Measurements from ENCODE around the gene PRRG2. TPM values are rescaled to one million over a fixed set of nuclear protein-coding genes. Genes with fewer than 3 reads are reported as not detected.

The PRRG2 gene
- total and polyA plus RNA-seq, 7 experiments from 2014 or later, result 0.30 to 2.9 (median 0.54) TPM; not detected in 1

DNA sequence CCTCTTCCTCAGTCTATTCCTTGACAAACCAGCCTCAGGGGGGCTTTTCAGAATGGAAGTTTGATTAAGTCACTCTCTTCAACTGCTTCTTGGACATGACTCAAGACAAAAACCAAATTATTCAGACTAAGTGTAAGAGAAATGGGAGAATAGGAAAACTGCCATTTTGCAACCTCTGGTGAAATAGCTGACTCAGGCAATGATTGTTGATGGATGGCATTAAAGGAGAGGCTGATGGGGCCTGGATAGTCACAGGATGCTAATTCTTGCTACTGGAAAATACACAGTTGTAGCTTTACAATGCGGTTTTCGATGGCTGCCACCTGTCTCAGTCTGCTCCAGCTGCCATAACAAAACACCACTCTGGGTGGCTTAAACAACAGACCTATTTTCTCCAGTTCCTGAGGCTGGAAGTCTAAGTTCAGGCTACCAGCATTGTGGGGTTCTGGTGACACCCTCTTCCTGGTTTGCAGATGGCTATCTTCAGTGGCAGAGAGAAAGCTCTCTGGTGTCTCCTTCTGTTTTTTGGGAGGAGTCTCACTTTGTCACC is 6.8 kb upstream of the PRRG2 start:
- Histone ChIP-seq H3K4me1 (ENCODE audit: control insufficient read depth in 2 of 2, insufficient read depth in 2 of 2, low read length in 2 of 2) (peaks cover 15 to 36% of the 10 kb centered on the region in 2 donors), H3K27me3 (ENCODE audit: control insufficient read depth in 2 of 2, insufficient read depth in 2 of 2, low read length in 2 of 2) (no peaks in the 10 kb centered on the region), H3K36me3 (ENCODE audit: control insufficient read depth in 2 of 3, insufficient read depth in 3 of 3, low read length in 3 of 3) (peaks cover 0 to 32% (median 15%) of the 10 kb centered on the region in 3 experiments), H3K27ac (ENCODE audit: low read depth, low read length) (no peak overlapping the region), H3K4me3 (ENCODE audit: low read length) (no peak overlapping the region), H3K9me3 (ENCODE audit: control insufficient read depth in 2 of 3, low read length in 3 of 3) (no peaks in the 10 kb centered on the region)
- CTCF ChIA-PET, result interaction anchor here (0.5 to 8.3 kb wide), 5 partner anchors 24 to 459 kb away, joined by 3 to 314 read pairs (median 3); no protein-coding TSS in a partner anchor
- intact Hi-C loops (cut with micrococcal nuclease), result no loop called here
- no peaks in the 10 kb centered on the region for H3K9me3 Mint-ChIP-seq
- DNase-seq, result no peak
- ATAC-seq, result no peak
- H3K4me3 Mint-ChIP-seq, result no peak overlapping the region
- H3K36me3 Mint-ChIP-seq, result peaks cover 0 to 8% (median 0%) of the 10 kb centered on the region in 5 donors
- no peaks in the 10 kb centered on the region for H3K27me3 Mint-ChIP-seq
- H3K4me1 Mint-ChIP-seq, result peaks cover 29 to 71% (median 53%) of the 10 kb centered on the region in 7 donors
- H3K27ac Mint-ChIP-seq, result peak overlapping the region in 5 of 9 donors; percentile 6 to 66 (median 38)
- POLR2A ChIA-PET, result interaction anchor here (1.4 to 21.0 kb wide), 4 partner anchors 11 to 101 kb away, joined by 3 to 687 read pairs (median 62); no protein-coding TSS in a partner anchor

DNA sequence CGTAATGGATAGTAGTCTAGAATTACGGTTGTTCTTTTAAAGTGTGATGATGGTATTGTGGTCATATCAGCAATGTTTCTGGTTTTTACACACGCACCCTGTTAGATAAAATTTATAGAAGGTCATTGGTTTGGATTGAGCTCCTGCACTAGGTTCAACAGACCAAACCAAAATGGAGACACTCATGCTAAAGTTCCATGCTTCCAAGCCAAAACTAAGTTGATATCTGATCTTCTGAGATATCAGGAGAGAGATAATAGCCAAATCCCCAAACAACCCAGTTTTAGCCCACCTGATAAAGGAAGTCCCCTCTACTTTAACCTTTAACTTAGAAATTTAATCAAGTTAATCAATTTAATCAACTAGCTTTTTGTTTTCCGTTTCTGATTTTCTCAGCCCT is 1.9 kb upstream of the PRRG2 start:
- H3K36me3 Mint-ChIP-seq, result peaks cover 0 to 4% (median 0%) of the 10 kb centered on the region in 5 donors
- H3K27ac Mint-ChIP-seq, result peak overlapping the region in 7 of 9 donors; percentile 54 to 98 (median 91)
- intact Hi-C loops (cut with micrococcal nuclease), result no loop called here
- Histone ChIP-seq H3K4me1 (ENCODE audit: control insufficient read depth in 2 of 2, insufficient read depth in 2 of 2, low read length in 2 of 2) (peaks cover 0 to 22% of the 10 kb centered on the region in 2 donors), H3K36me3 (ENCODE audit: control insufficient read depth in 2 of 3, insufficient read depth in 3 of 3, low read length in 3 of 3) (peaks cover 0 to 21% (median 11%) of the 10 kb centered on the region in 3 experiments), H3K27me3 (ENCODE audit: control insufficient read depth in 2 of 2, insufficient read depth in 2 of 2, low read length in 2 of 2) (no peaks in the 10 kb centered on the region), H3K27ac (ENCODE audit: low read depth, low read length) (peak overlapping the region; percentile 84), H3K4me3 (ENCODE audit: low read length) (no peak overlapping the region), H3K9me3 (ENCODE audit: control insufficient read depth in 2 of 3, low read length in 3 of 3) (no peaks in the 10 kb centered on the region)
- ChIA-PET POLR2A (interaction anchor here (0.7 to 4.9 kb wide), 22 partner anchors 9 to 126 kb away, joined by 3 to 82 read pairs (median 8); partner anchors contain the start of genes ALDH16A1, FCGRT, PRR12 and RCN3), CTCF (interaction anchor here (0.6 to 2.9 kb wide), 6 partner anchors 8 to 249 kb away, joined by 3 to 16 read pairs (median 3); no protein-coding TSS in a partner anchor)
- no peaks in the 10 kb centered on the region for H3K27me3 Mint-ChIP-seq
- H3K4me1 Mint-ChIP-seq, result peaks cover 20 to 53% (median 42%) of the 10 kb centered on the region in 7 donors
- no peak for DNase-seq
- H3K4me3 Mint-ChIP-seq, result peak overlapping the region; percentile 91 to 98 (median 94)
- ATAC-seq, result no peak
- no peaks in the 10 kb centered on the region for H3K9me3 Mint-ChIP-seq

DNA sequence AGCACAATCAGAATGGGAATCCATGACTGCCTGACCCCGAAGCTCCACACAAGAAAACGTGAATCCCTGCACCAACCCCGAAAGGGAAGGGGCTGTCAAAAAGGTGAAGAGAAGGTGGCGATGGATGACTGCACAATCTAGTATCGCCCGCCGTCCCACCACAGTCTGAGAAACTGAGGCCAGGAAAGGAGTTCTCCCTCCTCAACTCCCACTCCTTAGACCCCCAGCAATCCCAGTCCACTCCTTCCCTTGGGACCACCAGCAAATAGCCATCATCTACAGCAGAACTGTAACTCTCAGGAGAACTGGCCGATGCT is 1.2 kb upstream of the PRRG2 start:
- intact Hi-C loops (cut with micrococcal nuclease), result loop anchor here (1.0 to 5.0 kb wide), 7 partner anchors 10 to 463 kb away; partner anchors contain the start of genes PTOV1 (in 2 of the 2), BCL2L12 (in 1 of the 2), C19orf73 (in 1 of the 2) and IRF3 (in 1 of the 2)
- Histone ChIP-seq H3K9me3 (ENCODE audit: control insufficient read depth in 2 of 3, low read length in 3 of 3) (no peaks in the 10 kb centered on the region), H3K27ac (ENCODE audit: low read depth, low read length) (peak overlapping the region; percentile 84), H3K36me3 (ENCODE audit: control insufficient read depth in 2 of 3, insufficient read depth in 3 of 3, low read length in 3 of 3) (peaks cover 0 to 17% (median 11%) of the 10 kb centered on the region in 3 experiments), H3K4me3 (ENCODE audit: low read length) (peak overlapping the region; percentile 68), H3K27me3 (ENCODE audit: control insufficient read depth in 2 of 2, insufficient read depth in 2 of 2, low read length in 2 of 2) (no peaks in the 10 kb centered on the region), H3K4me1 (ENCODE audit: control insufficient read depth in 2 of 2, insufficient read depth in 2 of 2, low read length in 2 of 2) (peaks cover 0 to 22% of the 10 kb centered on the region in 2 donors)
- Mint-ChIP-seq H3K4me3 (peak overlapping the region; percentile 91 to 98 (median 94)), H3K36me3 (peaks cover 0 to 4% (median 0%) of the 10 kb centered on the region in 5 donors), H3K27me3 (no peaks in the 10 kb centered on the region), H3K9me3 (no peaks in the 10 kb centered on the region), H3K4me1 (peaks cover 20 to 51% (median 39%) of the 10 kb centered on the region in 7 donors), H3K27ac (peak overlapping the region; percentile 85 to 98 (median 92))
- ATAC-seq, result no peak
- POLR2A ChIA-PET, result interaction anchor here (0.6 to 4.9 kb wide), 32 partner anchors 9 to 127 kb away, joined by 3 to 82 read pairs (median 6); partner anchors contain the start of genes ALDH16A1, BCL2L12, FCGRT and IRF3
- no peak for DNase-seq
- CTCF ChIA-PET, result interaction anchor here (0.6 to 2.9 kb wide), 8 partner anchors 9 to 250 kb away, joined by 3 to 16 read pairs (median 4); partner anchors contain the start of gene PIH1D1

DNA sequence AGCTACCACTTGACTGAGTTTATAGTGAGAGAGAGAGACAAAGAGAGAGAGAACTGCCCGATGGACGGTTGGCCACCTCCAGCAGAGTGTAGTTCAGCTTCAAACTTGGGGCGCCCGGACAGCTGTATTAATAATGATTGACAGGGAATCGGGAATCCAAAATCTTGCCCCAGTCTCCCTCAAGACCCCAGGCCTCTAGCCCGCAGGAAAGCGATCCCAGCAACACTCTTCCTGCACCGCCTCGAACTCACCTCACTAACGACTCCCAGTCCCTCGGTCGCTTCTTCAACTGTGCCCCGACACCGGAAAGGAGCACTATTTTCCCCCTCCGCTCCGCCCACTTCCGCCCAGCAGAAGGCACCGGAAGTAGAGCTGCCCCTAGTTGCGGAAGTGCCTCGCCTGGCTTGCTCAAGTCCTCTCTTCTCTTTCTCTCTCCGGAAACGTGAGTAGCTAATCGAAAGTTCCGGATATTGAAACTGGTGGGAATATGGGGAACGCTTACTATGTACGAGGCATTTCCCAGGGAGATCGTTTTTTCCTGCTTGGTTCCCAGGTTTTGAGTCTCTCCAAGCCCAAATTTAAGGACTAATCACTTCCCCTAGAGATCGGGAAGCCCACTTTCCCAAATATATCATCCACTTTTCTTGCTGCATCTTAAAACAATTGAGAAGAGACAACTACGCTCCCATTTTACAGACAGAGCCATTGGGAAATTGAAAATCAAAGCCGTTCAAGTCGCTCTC is 681 bp upstream of the PRRG2 start, which contains the start of gene NOSIP:
Gene NOSIP (minus strand): TSS at position 293 of the 743 bp plus-strand sequence. CDS start 19,865 bp downstream, outside the sequence.
- no peaks in the 10 kb centered on the region for H3K27me3 Mint-ChIP-seq
- H3K4me3 ChIP-seq (ENCODE audit: low read length), result peak within 1 kb of the TSS; percentile 68
- POLR2A ChIA-PET, result interaction anchor here (0.6 to 4.9 kb wide), 31 partner anchors 10 to 601 kb away, joined by 3 to 82 read pairs (median 6); partner anchors contain the start of genes ALDH16A1, BCL2L12, FCGRT and IRF3
- H3K4me1 Mint-ChIP-seq, result peaks cover 20 to 49% (median 36%) of the 10 kb centered on the region in 7 donors
- intact Hi-C loops (cut with micrococcal nuclease), result loop anchor here (1.0 to 5.0 kb wide), 7 partner anchors 10 to 463 kb away; partner anchors contain the start of genes PTOV1 (in 2 of the 2), BCL2L12 (in 1 of the 2), C19orf73 (in 1 of the 2) and IRF3 (in 1 of the 2)
- peak; percentile 88 to 96 (median 94) for DNase-seq
- H3K27ac ChIP-seq (ENCODE audit: low read depth, low read length), result peak within 1 kb of the TSS; percentile 84
- ATAC-seq, result peak; percentile 100
- peaks cover 0 to 4% (median 0%) of the 10 kb centered on the region in 5 donors for H3K36me3 Mint-ChIP-seq
- peaks cover 0 to 12% (median 7%) of the 10 kb centered on the region in 3 experiments for H3K36me3 ChIP-seq (ENCODE audit: control insufficient read depth in 2 of 3, insufficient read depth in 3 of 3, low read length in 3 of 3)
- peak within 1 kb of the TSS; percentile 91 to 98 (median 94) for H3K4me3 Mint-ChIP-seq
- no peaks in the 10 kb centered on the region for H3K9me3 Mint-ChIP-seq
- no peaks in the 10 kb centered on the region for H3K9me3 ChIP-seq (ENCODE audit: control insufficient read depth in 2 of 3, low read length in 3 of 3)
- CTCF ChIA-PET, result interaction anchor here (0.5 to 2.9 kb wide), 10 partner anchors 9 to 1377 kb away, joined by 3 to 16 read pairs (median 4); partner anchors contain the start of gene PIH1D1
- H3K4me1 ChIP-seq (ENCODE audit: control insufficient read depth in 2 of 2, insufficient read depth in 2 of 2, low read length in 2 of 2), result peaks cover 0 to 22% of the 10 kb centered on the region in 2 donors
- H3K27me3 ChIP-seq (ENCODE audit: control insufficient read depth in 2 of 2, insufficient read depth in 2 of 2, low read length in 2 of 2), result no peaks in the 10 kb centered on the region
- H3K27ac Mint-ChIP-seq, result peak within 1 kb of the TSS; percentile 85 to 98 (median 92)

DNA sequence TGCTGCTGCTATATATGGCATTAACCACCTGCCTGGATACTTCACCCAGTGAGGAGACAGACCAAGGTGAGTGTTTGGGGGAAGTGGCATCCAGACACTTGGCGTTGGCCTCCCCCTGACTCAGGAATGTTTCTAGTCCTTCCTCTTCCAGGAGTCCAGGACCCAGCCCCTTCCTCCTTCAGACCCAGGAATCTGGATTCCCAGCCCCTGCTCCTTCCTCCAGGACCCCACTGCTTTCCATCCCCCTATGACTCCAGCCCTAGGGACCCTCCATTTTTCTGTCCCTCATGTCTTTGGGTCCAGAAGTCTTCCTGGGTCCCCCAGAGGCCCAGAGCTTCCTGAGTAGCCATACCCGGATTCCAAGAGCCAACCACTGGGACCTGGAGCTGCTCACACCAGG is 2.1 kb downstream of the PRRG2 start:
- H3K4me1 ChIP-seq (ENCODE audit: control insufficient read depth in 2 of 2, insufficient read depth in 2 of 2, low read length in 2 of 2), result peaks cover 0 to 17% of the 10 kb centered on the region in 2 donors
- H3K4me3 ChIP-seq (ENCODE audit: low read length), result no peak overlapping the region
- H3K36me3 Mint-ChIP-seq, result peaks cover 0 to 4% (median 0%) of the 10 kb centered on the region in 5 donors
- intact Hi-C loops (cut with micrococcal nuclease), result loop anchor here in 1 of 2 donors (5.0 kb wide), 1 partner anchor 466 kb away; the partner anchor contains the start of genes C19orf73 and PPFIA3
- no peaks in the 10 kb centered on the region for H3K9me3 Mint-ChIP-seq
- no peak overlapping the region for H3K4me3 Mint-ChIP-seq
- no peak overlapping the region for H3K27ac Mint-ChIP-seq
- CTCF ChIA-PET, result interaction anchor here (0.6 kb wide), 1 partner anchor 53 kb away, joined by 4 read pairs; no protein-coding TSS in a partner anchor
- H3K36me3 ChIP-seq (ENCODE audit: control insufficient read depth in 2 of 3, insufficient read depth in 3 of 3, low read length in 3 of 3), result no peaks in the 10 kb centered on the region
- POLR2A ChIA-PET, result interaction anchor here (0.6 to 0.7 kb wide), 2 partner anchors 19 to 59 kb away, joined by 3 read pairs; no protein-coding TSS in a partner anchor
- H3K27me3 Mint-ChIP-seq, result peaks cover 0 to 4% (median 0%) of the 10 kb centered on the region in 5 donors
- DNase-seq, result no peak
- no peaks in the 10 kb centered on the region for H3K9me3 ChIP-seq (ENCODE audit: control insufficient read depth in 2 of 3, low read length in 3 of 3)
- H3K27me3 ChIP-seq (ENCODE audit: control insufficient read depth in 2 of 2, insufficient read depth in 2 of 2, low read length in 2 of 2), result no peaks in the 10 kb centered on the region
- no peak overlapping the region for H3K27ac ChIP-seq (ENCODE audit: low read depth, low read length)
- H3K4me1 Mint-ChIP-seq, result peaks cover 13 to 28% (median 23%) of the 10 kb centered on the region in 7 donors
- no peak for ATAC-seq

DNA sequence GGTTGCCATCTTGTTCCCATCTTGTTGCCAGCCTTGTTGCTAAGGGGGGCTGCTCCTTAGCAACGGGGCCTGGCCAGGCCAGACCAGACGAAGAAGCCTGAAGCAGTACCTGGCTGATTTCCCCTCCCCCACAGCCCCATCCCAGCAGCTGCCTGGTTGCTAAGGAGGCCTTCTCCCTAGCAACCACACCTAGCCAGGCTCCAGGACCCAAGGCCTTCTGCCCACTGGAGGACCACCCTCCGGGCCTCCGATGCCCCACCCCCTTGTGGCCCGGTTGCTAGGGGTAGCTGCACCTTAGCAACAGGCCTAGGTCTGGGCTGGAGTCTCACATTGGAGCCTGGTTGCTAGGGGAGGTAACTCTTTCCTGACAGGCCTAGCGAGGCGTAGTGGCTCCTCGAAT is 3.9 kb downstream of the PRRG2 start:
- Mint-ChIP-seq H3K9me3 (no peaks in the 10 kb centered on the region), H3K4me3 (no peak overlapping the region), H3K27me3 (peaks cover 0 to 12% (median 0%) of the 10 kb centered on the region in 5 donors), H3K36me3 (peaks cover 0 to 5% (median 0%) of the 10 kb centered on the region in 5 donors), H3K4me1 (peaks cover 6 to 25% (median 19%) of the 10 kb centered on the region in 7 donors), H3K27ac (no peak overlapping the region)
- ATAC-seq, result no peak
- intact Hi-C loops (cut with micrococcal nuclease), result no loop called here
- POLR2A ChIA-PET, result interaction anchor here (1.4 kb wide), 1 partner anchor 10 kb away, joined by 6 read pairs; no protein-coding TSS in a partner anchor
- H3K4me1 ChIP-seq (ENCODE audit: control insufficient read depth in 2 of 2, insufficient read depth in 2 of 2, low read length in 2 of 2), result peaks cover 0 to 9% of the 10 kb centered on the region in 2 donors
- no peak for DNase-seq
- no peaks in the 10 kb centered on the region for H3K36me3 ChIP-seq (ENCODE audit: control insufficient read depth in 2 of 3, insufficient read depth in 3 of 3, low read length in 3 of 3)
- no peak overlapping the region for H3K27ac ChIP-seq (ENCODE audit: low read depth, low read length)
- no peaks in the 10 kb centered on the region for H3K9me3 ChIP-seq (ENCODE audit: control insufficient read depth in 2 of 3, low read length in 3 of 3)
- no peaks in the 10 kb centered on the region for H3K27me3 ChIP-seq (ENCODE audit: control insufficient read depth in 2 of 2, insufficient read depth in 2 of 2, low read length in 2 of 2)
- CTCF ChIA-PET, result no interaction called here
- H3K4me3 ChIP-seq (ENCODE audit: low read length), result no peak overlapping the region

All from naive thymus-derived CD4-positive, alpha-beta T cell (primary cell).